HG02623 (cell line): Measurements from ENCODE around the gene RAD51B.

Experiments used
- ATAC-seq: cut with Tn5 transposase; IDR thresholded peaks from one replicate; pipeline ENCODE4 v1.9.1; 2021; ENCODE audit warnings: moderate library complexity; ENCODE audit not compliant: unreplicated experiment

Gene RAD51B

GRCh38 chr14:68392393-68393141 is 573.0 kb downstream of the RAD51B start:
- ATAC-seq, result no peak

GRCh38 chr14:68393259-68393658 is 573.7 kb downstream of the RAD51B start:
- no peak for ATAC-seq

GRCh38 chr14:68394118-68394763 is 574.7 kb downstream of the RAD51B start:
- ATAC-seq, result no peak

- ATAC-seq, result no peak
Measured at GRCh38 chr14:68394764-68395143, 575.2 kb downstream of the RAD51B start.

GRCh38 chr14:68395604-68396003 is 576.0 kb downstream of the RAD51B start:
- no peak for ATAC-seq

- ATAC-seq, result no peak
Measured at GRCh38 chr14:68396461-68396860, 576.9 kb downstream of the RAD51B start.

- ATAC-seq, result no peak
Measured at GRCh38 chr14:68397371-68397811, 577.8 kb downstream of the RAD51B start.

GRCh38 chr14:68397822-68398221 is 578.2 kb downstream of the RAD51B start:
- no peak for ATAC-seq

GRCh38 chr14:68398370-68398769 is 578.8 kb downstream of the RAD51B start:
- ATAC-seq, result no peak

- no peak for ATAC-seq
Measured at GRCh38 chr14:68399971-68400370, 580.4 kb downstream of the RAD51B start.

GRCh38 chr14:68401317-68401716 is 581.7 kb downstream of the RAD51B start:
- ATAC-seq, result no peak

- peak; percentile 70 for ATAC-seq
Measured at GRCh38 chr14:68401855-68402254, 582.3 kb downstream of the RAD51B start.

- ATAC-seq, result no peak
Measured at GRCh38 chr14:68402525-68403101, 583.0 kb downstream of the RAD51B start.

- ATAC-seq, result no peak
Measured at GRCh38 chr14:68403191-68404145, 583.9 kb downstream of the RAD51B start.

GRCh38 chr14:68404146-68404527 is 584.6 kb downstream of the RAD51B start:
- ATAC-seq, result no peak

GRCh38 chr14:68404652-68405183 is 585.1 kb downstream of the RAD51B start:
- no peak for ATAC-seq

GRCh38 chr14:68405961-68406360 is 586.4 kb downstream of the RAD51B start:
- ATAC-seq, result no peak

GRCh38 chr14:68407285-68407684 is 587.7 kb downstream of the RAD51B start:
- ATAC-seq, result no peak

- ATAC-seq, result no peak
Measured at GRCh38 chr14:68407825-68408224, 588.2 kb downstream of the RAD51B start.

- no peak for ATAC-seq
Measured at GRCh38 chr14:68408680-68409079, 589.1 kb downstream of the RAD51B start.

GRCh38 chr14:68409387-68409786 is 589.8 kb downstream of the RAD51B start:
- no peak for ATAC-seq
